ENCODE results near the gene PHAX. TPM values are rescaled to one million over a fixed set of nuclear protein-coding genes. Genes with fewer than 3 reads are reported as not detected.
"Not testable (repeated sequence)": the region's sequence is repeated elsewhere in the genome, so short reads cannot be mapped to it uniquely, and the experiment has no call there.

PHAX gene
- total RNA-seq, 2 donors from 2014 or later = 26.0 to 37.7 TPM

DNA sequence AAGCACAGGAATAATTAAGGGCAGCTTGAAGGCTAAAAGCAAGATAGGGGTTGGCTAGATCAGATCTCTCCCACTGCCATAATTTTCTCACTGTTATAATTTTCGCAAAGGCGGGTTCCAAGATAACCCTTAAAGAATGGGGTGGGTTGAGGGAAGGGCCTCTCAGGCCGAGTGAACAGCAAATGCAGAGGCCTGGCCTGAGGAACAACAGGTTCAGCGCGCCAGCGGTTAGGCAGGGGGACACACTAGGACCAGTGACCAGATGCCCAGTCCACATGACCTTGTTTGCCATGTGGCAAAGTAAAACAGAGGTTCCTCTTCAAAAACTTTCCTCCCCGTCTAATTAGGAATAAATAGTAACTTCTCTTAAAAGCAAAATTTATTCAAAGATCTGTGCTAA lies 1.2 kb upstream of the PHAX start:
- no peak for DNase-seq (ENCODE audit: low spot score)
- intact Hi-C loops (cut with DNase I) = no loop called here

DNA sequence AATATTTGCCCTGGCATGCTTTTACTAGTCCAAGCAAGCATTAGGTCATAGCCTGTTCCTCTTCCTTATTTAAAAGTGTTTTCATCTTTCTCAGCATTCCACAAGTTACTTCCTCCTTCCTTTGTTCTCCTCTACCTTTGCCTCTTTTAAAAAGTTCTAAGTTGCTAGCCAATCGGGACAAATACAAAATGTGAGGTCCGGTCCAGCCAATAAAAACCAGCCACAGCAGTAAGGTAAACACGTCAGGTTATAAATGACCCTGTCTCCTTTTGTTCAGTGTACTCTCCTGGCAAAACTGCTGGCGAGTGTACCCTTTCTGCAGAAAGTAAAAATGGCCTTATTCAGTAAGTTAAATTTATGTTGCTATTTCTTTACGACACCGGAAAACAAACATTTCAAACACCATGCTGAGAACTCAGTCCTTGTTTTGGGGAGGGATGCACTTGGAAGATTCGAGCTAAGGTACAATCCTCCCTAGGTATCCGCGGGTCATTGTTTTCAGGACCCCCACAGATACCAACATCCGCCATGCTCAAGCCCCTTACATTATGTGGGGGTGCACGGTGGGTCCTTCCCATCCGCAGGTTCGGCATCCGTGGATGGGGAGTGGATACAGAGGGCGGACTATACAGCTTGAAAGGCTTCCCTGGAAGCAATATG lies 646 bp upstream of the PHAX start:
- intact Hi-C loops (cut with DNase I); DNase-seq (ENCODE audit: low spot score): not testable (repeated sequence)

DNA sequence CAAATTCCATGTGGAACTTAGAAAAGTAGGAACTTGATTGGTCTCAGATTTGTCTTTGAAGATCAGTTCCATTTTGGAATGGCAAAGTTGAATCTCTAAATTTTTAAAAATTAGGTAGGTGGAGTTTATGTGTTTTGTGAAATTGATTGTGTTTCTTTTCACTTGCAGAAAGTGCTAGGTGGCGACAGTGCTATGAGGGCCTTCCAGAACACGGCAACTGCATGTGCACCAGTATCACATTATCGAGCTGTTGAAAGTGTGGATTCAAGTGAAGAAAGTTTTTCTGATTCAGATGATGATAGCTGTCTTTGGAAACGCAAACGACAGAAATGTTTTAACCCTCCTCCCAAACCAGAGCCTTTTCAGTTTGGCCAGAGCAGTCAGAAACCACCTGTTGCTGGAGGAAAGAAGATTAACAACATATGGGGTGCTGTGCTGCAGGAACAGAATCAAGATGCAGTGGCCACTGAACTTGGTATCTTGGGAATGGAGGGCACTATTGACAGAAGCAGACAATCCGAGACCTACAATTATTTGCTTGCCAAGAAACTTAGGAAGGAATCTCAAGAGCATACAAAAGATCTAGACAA lies 2.8 kb downstream of the PHAX start:
- no peak for DNase-seq (ENCODE audit: low spot score)
- intact Hi-C loops (cut with DNase I) = no loop called here

DNA sequence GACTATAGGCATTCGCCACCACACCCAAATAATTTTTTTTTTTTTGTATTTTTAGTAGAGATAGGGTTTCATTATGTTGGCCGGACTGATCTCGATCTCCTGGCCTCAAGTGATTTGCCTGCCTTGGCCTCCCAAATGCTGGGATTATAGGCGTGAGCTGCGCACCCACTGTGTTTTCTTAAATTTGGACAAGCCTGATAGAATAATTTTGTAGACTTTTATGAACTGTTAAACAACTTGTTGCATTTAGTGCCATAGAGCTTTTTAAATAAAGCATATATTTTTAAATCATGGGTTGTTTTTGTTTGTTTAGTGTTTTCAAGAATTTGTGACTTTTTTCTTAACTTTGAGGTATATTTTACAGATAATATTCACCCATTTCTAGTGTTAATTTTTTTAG lies 4.8 kb downstream of the PHAX start:
- DNase-seq (ENCODE audit: low spot score) = no peak
- intact Hi-C loops (cut with DNase I) = no loop called here

DNA sequence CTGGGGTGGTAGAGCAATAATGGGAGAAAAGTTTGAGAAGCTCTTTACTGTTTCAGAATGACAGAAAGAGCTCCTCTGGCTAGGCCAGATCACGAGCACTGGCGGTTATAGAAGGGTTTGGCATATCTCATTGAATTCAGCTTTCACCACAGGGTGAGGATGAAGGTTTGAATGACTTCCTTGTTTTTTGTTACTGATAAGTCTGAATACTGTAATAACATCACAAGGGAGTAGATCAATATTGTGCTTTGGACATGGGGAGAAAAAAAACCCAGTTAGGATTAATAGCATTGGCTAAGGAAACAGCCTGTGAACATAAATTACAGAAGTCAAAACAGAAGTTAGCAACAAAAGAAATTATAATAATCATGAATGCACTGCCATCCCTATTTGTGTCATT lies 9.4 kb downstream of the PHAX start:
- no peak for DNase-seq (ENCODE audit: low spot score)
- intact Hi-C loops (cut with DNase I) = no loop called here

DNA sequence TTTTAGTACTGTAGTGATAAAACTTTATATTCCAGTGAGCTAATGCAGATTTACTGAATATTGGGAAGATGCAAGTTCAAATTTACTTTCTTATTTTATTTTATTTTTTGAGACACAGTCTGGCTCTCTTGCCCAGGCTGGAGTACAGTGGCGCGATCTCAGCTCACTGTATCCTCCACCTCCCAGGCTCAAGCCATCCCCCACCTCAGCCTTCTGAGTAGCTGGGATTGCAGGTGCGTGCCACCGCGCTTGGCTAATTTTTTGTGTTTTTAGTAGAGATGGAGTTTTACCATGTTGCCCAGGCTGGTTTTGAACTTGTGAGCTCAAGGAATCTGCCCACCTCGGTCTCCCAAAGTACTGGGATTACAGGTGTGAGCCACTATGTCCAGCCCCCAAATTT lies 9.9 kb downstream of the PHAX start:
- intact Hi-C loops (cut with DNase I) = no loop called here
- DNase-seq (ENCODE audit: low spot score) = no peak

DNA sequence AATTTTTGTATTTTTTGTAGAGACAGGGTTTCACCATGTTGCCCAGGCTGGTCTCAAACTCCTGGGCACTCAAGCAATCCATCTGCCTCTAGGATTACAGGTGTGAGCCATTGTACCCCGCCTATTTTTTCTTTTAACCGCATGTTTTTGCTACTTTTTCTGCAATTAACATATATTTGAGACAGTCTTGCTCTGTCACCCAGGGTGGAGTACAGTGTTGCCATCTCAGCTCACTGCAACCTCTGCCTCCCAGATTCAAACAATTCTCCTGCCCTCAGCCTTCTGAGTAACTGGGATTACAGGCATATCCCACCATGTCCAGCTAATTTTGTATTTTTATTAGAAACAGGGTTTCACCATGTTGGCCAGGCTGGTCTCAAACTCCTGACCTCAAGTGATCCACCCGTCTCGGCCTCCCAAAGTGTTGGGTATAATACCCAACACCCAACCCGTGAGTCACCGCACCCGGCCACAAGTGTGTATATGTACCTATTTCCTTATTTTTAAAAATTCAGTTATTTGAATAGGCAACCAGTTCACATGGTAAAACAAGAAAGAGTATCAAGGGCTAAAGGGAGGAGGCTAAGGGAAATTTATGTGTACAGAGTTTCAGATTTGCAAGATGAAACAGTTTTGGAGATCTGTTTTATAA lies 13.3 kb downstream of the PHAX start:
- DNase-seq (ENCODE audit: low spot score) = no peak
- intact Hi-C loops (cut with DNase I) = no loop called here

DNA sequence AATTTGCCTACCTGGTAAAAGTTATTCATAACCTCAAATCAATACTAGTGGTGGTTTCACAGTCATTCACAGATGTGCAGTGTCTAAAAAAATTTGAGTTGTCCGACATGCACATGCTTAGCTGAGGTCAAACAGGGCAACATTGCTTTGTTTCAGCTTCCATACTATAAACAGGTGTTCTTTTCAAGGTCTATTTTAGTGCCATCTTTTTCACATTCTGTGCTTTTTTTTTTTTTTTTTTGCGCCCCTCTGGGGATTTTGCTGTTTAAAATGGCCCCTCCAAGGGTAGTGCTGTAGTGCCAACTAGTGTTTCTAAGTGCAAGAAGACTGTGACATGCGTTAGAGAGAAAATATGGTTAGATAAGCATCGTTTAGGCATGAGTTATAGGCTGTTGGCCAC lies 14.5 kb downstream of the PHAX start:
- intact Hi-C loops (cut with DNase I) = no loop called here

DNA sequence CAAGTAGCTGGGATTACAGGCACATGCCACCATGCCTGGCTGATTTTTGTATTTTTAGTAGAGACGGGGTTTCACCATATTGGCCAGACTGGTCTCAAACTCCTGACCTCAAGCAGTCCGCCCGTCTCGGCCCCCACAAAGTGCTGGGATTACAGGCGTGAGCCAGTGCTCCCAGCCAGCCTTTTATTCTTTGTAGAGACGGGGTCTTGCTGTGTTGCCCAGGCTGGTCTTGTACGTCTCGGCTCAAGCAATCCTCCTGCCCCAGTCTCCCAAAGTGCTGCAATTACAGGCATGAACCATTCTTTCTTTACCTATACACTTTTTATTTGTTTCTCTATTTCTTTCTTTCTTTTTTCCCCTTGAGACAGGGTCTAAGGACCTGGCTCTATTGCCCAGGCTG lies 16.9 kb downstream of the PHAX start:
- DNase-seq (ENCODE audit: low spot score); intact Hi-C loops (cut with DNase I): not testable (repeated sequence)

More for the DNA sequence above, 14.5 kb downstream of the PHAX start:
- no peak for DNase-seq (ENCODE audit: low spot score)

DNA sequence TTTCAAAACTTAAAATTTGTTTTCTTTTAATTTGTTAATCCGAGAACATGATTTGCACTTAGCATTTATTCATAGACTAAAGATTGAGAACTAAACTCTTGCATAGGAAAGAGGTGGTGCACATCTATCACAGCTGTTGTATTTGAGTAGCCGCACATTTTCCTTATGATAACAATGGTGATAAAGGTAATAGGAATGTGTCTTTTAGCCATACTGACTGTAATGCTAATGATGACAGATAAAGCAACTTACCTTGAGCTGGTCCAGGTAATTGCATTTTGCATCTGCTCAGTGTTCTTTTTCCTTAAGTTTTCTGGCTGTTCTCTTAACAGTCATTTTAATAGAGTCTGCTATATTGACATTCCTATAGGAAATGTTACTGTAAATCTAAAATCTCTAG lies 19.0 kb downstream of the PHAX start:
- intact Hi-C loops (cut with DNase I) = no loop called here
- no peak for DNase-seq (ENCODE audit: low spot score)

DNA sequence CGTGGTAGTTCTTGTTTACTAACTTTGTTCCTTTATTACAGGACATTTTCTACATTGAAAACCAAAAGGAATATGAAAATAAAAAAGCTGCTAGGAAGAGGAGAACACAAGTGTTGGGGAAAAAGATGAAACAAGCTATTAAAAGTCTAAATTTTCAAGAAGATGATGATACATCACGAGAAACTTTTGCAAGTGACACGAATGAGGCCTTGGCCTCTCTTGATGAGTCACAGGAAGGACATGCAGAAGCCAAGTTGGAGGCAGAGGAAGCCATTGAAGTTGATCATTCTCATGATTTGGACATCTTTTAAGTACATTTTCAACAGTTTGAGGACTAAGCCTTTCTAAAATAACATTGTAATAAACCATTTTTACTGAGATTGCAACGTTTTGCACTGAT lies 23.8 kb downstream of the PHAX start:
- intact Hi-C loops (cut with DNase I) = no loop called here
- no peak for DNase-seq (ENCODE audit: low spot score)

DNA sequence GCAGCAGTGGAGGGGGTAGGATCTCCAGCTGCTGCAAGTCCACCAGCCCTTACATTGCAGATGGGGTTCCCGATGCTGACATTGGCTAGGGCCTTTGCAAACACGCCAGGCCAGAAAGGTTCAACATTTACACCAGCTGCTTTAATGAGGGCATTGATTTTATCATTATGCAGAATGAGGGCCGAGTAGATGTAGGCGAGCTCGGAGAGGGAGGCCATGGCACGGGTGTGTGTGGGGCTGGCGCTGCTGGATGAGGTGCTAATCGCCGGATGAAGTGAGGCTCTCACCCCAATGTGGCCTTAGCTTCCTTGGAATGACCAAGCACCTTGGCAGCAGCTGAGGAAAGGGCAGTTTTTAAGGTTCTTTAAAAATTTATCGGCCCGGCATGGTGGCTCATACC lies 27.4 kb downstream of the PHAX start:
- DNase-seq (ENCODE audit: low spot score) = no peak

DNA sequence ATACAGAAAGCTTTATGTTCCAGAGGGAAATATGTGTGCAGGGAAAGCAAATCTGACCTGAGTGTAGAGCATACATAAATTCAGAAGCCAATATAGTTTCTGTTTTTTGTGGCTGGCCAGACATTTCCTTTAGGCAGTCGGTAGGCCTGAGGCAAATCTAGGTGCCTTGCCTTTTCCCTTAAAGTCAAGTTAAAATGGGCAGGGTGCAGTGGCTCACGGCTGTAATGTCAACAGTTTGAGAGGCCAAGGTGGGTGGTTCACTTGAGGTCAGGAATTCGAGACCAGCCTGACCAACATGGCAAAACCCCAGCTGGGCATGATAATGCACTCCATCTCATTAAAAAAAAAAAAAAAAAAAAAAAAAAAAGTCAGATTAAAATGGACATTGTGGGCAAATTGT lies 31.2 kb downstream of the PHAX start:
- DNase-seq (ENCODE audit: low spot score) = no peak
- intact Hi-C loops (cut with DNase I) = no loop called here

More for the DNA sequence above, 27.4 kb downstream of the PHAX start:
- intact Hi-C loops (cut with DNase I) = no loop called here

DNA sequence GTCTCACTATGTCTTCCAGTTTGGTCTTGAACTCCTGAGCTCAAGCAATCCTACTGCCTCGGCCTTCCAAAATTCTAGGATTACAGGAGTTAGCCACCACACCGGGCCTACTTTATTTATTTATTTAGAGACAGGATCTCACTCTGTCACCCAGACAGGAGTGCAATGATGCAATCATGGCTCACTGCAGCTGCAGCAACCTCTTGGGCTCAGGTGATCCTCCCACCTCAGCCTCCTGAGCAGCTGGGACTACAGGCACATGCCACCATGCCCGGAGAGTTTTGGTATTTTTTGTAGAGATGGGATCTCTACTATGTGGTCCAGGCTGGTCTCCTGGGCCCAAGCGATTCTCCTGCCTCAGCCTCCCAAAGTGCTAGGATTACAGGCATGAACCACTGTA lies 32.8 kb downstream of the PHAX start:
- no peak for DNase-seq (ENCODE audit: low spot score)
- intact Hi-C loops (cut with DNase I) = no loop called here

DNA sequence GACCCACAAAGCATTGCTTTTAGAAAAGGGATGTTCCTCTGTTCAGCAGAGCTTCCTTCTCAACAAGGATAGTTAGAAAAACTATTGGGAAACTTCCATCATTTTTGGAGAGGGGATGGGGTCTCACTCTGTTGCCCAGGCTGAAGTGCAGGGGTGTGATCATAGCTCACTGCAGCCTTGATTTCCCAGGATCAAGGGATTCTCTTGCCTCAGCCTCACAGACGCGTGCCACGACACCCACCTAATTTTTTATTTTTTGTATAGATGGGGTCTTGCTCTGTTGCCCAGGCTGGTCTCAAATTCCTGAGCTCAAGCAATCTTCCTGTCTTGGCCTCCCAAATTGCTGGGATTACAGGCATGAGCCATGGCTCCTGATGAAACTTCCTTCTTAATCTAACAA lies 34.8 kb downstream of the PHAX start:
- intact Hi-C loops (cut with DNase I) = no loop called here
- DNase-seq (ENCODE audit: low spot score) = no peak

DNA sequence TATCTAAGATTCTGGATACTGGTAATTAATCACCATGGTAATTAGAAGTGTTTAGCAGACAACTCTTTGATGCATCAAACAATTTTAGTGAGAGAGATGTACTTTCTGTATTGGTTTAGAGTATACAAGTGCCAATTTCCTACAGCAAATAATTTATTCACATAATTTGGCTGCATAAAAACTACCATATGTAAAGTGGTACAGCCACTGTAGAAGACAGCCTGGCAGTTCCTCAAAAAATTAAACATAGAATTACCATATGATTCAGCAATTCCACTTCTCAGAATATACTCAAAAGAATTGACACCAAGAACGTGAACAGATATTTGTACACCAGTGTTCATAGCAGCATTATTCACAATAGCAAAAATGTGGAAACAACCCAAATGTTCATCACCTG lies 36.2 kb downstream of the PHAX start:
- intact Hi-C loops (cut with DNase I) = no loop called here
- DNase-seq (ENCODE audit: low spot score) = no peak

DNA sequence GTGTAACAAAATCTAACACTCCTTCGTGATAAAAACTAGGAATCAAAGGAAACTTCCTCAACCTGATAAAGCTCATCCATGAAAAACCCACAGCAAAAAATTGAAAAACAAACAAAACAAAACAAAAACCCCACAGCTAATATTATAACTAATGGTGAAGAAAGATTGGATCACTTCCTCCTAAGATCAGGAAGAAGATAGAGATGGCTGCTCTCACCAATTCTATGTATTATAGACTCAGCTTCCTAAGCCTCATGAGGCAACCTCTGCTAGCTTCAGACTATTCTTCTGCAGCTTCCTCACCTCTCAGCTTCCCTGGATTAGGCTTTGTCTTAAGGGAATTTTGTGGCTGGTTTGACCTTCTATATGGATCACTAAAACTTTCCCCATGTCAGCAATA lies 40.1 kb downstream of the PHAX start:
- DNase-seq (ENCODE audit: low spot score) = no peak
- intact Hi-C loops (cut with DNase I) = no loop called here

DNA sequence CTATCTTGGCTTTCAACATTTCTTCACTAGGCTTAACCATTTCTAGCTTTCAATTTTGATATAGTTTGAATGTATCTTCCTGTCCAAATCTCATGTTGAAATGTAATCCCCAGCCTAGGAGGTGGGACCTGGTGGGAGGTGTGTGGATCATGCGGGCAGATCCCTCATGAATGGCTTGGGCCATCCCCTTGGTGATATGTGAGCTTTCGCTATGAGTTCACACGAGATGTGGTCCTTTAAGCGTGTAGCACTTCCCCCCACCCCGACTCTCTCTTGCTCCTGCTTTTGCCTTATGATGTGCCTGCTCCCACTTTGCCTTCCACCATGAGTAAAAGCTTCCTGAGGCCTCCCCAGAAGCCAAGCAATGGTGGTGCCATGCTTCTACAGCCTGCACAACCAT lies 40.6 kb downstream of the PHAX start:
- intact Hi-C loops (cut with DNase I) = no loop called here
- no peak for DNase-seq (ENCODE audit: low spot score)

DNA sequence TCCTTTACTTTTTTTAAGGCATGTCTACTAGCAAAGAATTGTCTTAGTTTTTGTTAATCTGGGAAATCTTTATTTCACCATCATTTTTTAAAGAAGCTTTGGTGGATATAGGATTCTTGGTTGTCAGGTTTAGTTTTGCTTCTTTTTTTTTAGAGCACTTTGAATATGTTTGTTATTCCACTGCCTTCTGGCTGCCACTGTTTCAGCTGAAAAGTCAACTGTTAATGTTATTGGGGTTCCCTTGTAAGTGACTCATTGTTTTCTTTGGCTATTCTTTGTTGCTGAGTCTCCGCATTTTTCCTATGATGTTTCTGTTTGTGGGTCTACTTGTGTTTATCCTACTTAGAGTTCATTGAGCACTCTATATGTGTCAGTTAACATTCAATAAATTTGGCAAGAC lies 44.4 kb downstream of the PHAX start:
- DNase-seq (ENCODE audit: low spot score) = no peak
- intact Hi-C loops (cut with DNase I) = no loop called here

DNA sequence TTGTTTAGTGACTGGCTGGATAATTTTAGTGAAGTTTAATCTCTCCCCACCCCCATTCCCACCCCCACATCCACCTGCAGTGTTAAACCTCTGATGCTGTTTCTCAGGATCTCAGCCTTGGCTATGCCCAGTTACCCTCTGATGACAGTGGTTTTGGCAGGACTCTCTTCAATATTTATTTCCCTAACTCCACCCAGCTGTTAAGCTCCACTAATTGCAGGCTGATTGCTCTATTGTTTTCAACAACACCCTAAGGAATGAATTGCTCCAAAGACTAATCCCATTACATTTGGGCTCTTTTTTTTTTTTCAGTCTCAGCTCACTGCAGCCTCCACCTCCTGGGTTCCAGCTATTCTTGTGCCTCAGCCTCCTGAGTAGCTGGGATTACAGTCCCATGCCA lies 46.3 kb downstream of the PHAX start:
- no peak for DNase-seq (ENCODE audit: low spot score)
- intact Hi-C loops (cut with DNase I) = no loop called here

DNA sequence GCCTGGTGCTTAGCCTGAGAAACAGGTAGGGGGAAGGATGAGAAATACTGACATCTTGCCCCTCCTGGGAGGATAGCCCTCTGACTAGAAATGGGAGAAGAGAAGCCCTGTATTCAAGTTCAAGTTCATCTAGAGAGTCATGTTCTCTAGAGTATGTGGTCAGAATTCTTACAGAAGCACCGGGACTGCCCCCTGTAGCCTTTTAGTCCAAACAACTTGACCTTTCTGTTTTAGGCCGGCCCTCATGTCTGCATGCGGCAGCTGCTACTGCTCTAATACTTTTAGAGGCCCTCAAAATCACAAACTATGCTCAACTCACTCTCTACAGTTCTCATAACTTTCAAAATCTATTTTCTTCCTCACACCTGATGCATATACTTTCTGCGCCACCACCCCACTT lies 47.7 kb downstream of the PHAX start:
- intact Hi-C loops (cut with DNase I) = no loop called here
- no peak for DNase-seq (ENCODE audit: low spot score)
